DMS79 (cell line): Measurements from ENCODE around the gene RAG1.

Source experiments
- DNase-seq: peaks from one replicate; lab custom pipeline; 2025; lab: John Stamatoyannopoulos, UW

Gene RAG1

GRCh38 chr11:36590513-36590912, 22.7 kb downstream of the RAG1 start:
- no peak for DNase-seq

DNA sequence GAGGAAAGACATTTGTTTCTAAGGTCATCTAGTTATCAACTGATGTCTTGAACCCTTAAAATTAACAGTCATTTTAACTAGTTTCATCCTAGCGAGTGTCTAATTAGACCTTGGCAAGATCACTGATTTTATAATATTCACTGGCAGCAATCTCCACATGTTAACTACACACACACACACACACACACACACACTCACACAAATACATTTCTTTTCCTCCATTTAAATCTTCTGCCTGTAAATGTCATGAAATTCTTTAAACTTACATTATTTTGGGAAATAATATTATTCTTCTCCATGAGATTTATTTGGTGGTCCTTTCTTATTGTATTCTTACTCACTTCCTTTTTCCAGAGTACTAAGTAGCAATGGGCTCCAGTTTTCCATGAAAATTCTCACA, 23.6 kb downstream of the RAG1 start:
- no peak for DNase-seq

DNA sequence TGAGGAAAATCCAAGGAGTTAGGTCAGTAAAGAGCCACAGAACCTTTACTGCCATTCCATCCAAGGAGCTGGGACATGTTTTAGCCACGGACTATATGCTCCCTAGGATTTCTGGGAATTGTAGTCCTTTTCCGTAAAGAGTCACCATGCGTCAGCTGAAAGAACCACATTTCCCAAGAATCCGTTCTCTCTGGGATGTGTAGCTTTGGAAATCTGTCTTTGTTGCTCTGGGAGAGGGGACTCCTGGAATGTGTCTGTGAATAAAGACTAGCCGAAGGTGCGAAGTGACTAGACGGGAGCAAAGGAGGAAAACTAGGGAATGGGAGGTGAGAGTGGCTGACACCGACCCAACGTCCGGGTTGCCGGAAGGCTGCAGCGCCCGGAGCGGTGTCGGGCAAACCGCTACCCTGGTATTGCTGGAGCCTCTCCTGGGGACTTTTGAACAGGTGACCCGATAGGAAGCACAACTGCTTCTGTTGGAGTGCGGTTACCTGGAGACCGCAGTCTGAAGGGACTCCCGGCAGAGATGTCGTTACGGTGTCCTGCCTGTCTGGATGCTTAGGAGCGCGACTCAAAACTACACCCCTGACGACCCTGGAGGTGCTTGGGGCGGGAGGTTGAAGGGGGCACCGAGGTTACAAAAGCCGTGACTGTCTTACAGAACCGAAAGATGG, 26.6 kb downstream of the RAG1 start, which contains the start of gene IFTAP:
Gene IFTAP, plus strand, starts transcription at position 187 of the 674 bp plus-strand sequence. CDS start 15,602 bp downstream, outside the sequence.
- DNase-seq, result peak; percentile 76

DNA sequence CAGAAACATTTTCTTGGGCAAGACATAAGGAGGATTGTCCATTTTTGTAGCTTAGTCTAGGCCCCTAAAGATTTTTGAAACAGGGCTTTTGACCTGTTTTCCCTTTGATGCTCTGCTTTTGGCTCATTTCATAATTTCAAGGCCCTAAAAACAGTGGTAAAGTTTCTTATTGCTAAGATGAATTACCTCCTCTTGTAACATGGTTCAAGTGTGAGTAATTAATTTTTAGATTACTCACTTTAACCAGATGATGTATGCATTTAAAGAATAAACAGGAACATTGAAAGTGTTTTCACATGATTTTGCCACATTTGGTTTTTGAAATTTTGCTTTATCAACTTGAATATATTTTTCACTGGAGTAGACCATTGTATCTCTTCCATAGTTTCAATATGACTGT, 29.1 kb downstream of the RAG1 start:
- no peak for DNase-seq

- DNase-seq, result no peak
Observed at GRCh38 chr11:36598051-36598450, 30.2 kb downstream of the RAG1 start, which contains the start of gene RAG2. Gene RAG2 (minus strand): TSS chr11:36598236. CDS start chr11:36594168, 4,068 bp downstream.

GRCh38 chr11:36600180-36600579, 32.4 kb downstream of the RAG1 start:
- no peak for DNase-seq

DNA sequence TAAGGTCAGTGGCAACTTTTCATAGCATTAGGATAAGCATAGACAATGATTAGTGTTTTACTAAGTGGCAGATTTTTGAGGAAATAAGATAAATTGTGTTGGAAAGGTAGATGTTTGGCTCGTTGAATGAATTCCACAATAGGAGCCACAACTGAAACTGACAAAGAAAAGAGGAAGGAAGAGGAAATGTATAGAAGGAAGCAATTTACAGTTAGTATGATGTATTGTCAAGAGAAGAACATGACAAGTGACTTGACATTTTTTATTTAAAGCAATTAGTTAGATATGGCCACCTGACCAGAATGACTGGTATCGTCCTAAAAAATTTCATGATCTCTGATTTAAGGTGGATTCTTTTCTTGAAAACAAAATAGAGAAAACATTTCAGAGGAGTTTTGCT, 33.3 kb downstream of the RAG1 start:
- no peak for DNase-seq

GRCh38 chr11:36602135-36602534, 34.3 kb downstream of the RAG1 start:
- DNase-seq, result no peak

- no peak for DNase-seq
Observed at GRCh38 chr11:36605221-36606216, 37.7 kb downstream of the RAG1 start.

DNA sequence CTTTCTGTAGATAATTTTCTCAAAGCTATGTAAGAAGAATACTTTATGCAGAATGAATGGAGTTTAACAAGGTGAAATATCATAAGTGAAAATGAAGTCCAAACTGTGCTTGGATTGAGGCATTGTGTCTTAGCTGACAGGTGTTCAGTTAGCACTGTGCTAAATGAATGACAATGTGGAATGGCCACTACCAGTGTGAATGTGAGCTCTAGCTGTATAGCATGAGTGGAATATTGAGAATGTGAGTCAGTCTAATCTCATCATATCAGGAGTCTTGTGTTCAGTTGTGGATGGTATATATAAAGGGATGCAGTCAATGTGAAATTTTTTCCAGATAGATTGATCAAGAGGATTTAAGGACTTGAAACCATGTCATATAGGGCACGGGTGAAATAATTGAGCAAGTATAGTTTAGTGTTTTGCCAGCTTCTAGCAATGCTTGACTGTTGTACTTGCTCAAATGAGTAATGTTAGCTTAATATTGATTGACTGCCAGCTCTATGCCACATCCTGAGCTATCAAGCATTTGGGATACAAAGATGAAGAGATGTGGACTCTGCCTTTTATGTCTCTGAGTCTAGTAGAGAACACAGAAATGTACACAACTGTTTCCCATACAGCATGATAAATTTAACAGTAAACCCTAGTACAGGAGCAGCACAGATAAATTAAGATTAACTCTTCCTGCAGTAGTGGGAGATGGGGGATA, 40.8 kb downstream of the RAG1 start:
- no peak for DNase-seq

DNA sequence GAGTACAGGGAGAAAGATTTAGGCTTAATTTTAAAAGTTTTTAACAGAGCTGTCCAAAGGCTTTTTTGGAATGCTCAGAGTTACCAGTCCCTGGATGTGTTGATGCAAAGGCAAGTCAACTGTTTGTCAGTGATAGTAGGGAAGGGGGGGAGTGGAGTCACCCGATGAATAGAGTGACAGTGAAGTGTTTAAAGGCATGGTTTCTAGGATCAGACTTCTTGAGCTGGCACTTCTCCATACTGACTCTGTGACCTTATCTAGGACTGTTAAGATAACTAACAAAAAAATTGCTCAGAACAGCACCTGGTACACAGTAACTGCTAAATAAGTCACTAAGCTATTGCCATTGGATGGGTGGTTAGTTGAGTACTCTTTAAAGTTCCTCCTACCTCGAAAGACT, 41.6 kb downstream of the RAG1 start:
- DNase-seq, result no peak

DNA sequence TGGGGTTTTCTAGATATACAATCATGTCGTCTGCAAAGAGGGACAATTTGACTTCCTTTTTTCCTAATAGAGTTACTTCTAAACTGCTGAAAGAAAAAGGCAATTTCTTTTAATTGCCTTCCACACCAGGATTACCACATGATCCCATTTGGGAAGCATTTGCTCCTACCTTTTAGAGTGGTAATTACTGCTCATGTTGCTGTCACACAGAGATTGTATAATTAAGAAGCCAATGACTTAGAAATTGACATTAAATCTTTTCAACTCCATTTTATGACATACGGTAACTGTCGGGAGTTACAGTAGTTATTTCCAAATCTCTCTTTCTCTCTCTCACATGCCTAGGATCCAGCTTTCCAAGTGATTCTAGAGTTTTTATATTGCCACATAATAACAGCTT, 48.0 kb downstream of the RAG1 start:
- no peak for DNase-seq

DNA sequence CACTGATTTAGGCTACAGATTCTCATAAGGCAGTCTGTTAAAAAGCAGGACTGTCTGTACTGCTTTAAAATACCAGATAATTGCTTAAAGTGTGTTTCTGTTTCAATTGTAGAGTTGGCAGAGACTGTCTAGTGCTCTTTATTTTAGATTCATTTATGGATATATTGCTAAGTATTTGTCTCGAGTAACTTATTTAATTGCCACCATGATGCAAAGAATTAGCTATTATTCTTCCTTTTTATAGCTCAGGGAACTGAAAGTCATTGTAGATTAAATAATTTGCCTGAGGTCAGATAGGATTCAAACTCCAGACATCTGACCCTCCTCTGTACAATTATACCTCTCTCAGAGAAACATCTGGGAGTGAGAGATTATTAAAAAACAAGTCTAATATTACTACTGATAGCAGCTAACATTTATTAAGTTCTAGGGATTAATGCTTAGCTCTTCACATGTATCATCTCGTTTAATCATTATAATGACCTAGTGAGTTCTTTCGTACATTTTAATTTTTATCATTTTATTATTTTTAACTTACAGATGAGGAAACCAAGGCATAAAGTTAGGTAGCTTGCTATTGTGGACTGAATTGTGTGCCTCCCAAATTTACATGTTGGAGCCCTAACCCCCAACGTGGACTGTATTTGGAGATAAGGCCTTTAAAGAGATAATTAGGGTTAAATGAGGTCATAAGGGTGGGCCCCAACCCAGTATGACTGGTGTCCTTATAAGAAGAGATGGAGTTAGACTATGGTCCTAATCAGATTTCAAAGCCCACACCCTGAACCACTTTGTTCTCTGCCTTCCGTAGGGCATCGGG, 49.9 kb downstream of the RAG1 start:
- no peak for DNase-seq

GRCh38 chr11:36618363-36619047, 50.7 kb downstream of the RAG1 start:
- no peak for DNase-seq

- no peak for DNase-seq
Observed at GRCh38 chr11:36619502-36619901, 51.7 kb downstream of the RAG1 start.

DNA sequence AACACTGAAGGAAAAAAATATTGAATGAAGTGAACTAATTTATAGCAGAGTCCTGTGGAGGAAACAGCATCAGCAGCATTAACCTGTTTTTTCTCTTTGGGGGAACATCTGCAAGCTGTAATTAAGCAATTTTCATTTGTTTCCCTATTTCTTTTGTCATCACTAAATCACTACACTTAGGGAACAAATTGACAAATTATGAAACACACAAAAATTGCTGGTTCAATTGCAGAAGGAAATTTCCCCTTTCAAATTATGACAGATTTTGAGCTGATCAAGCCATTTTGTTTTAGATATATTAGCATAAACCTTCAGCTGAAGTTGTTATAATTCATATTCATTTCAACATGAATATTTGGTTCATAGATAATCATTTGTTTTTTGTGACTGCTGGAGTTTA, 52.4 kb downstream of the RAG1 start:
- no peak for DNase-seq

DNA sequence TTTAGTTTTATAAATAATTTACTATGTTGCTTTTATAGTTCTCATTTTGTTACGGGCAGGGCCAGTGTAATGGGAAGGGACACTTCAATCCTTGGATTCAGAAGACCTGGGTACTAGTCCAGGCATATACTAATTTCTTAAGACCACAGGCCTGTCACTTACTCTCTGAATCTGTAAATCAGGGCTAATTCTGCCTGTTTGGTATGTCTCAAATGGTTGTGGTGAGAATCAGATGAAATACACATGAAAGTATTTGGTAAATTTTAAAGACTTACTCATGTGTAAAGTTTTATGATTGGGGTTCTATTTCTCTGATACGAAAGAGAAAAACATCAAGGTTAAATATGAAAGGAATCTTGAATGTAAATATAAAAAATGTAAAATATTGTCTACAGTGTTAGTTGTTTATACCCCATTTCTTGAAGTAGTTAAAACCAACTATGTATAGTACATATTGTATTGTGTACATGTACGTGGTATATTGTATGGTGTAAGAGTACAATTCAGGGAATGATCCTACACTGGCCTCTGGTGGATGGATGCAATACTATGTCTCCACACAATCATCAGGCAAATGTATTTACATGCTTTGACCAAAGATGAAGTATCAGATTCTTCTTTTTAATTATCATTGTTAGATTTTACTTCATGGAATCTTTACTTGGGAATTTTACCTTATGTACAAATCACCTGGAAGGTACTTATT, 54.8 kb downstream of the RAG1 start:
- no peak for DNase-seq

DNA sequence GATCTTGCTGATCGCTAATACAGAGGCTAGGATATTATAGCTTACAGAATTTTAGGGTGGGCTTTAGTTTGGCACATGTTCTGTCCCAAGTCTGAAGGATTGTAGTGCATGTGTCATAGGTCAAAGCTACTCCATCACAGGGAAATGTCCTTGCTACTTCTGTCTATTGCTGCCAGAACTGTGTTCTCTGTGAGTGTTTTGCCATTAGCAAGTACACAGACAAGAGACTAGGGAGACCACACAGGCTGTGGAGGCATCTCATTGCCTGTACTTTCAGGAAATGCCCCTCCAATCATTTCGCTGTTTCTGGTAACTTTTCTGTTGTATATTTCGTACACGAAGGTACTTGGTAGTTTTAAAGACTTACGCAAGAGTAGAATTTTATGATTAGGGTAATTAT, 55.7 kb downstream of the RAG1 start:
- no peak for DNase-seq

DNA sequence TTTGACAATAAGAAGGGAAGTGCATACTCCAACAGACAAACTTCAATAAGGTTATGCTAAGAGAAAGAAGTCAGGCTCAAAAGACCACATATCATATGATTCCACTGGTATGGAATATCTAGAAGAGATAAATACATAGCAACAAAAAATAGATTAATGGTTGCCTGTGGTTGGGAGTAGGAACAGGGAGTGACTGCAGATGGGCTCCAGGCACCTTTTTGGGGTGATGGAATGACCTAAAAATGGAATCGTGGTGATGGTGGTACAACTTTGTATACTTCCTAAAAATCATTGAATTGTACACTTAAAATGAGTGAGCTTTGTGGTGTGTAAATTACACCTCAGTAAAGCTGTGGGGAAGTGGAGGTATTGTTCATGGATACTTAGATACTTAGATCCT, 59.2 kb downstream of the RAG1 start:
- no peak for DNase-seq

DNA sequence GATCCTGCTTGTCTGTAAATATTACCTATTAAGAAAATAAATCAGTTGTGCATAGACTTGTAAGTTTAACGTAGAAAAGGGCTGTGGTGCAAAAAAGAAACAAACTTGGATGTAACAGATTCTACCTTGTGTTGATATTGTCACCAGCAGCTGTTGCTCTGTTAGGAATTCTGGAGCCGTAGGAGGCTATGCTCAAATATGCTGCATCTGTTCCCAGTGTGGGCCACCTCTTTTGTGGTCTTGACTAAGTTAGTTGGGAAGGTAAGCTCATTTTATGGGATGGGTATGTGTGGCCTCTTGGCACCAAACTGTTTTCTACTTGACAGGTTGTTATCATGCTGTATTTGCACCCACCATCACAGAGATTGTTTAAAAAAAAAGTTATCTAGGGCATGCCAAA, 59.7 kb downstream of the RAG1 start:
- no peak for DNase-seq
